GM19468 (cell line): ENCODE measurements around the gene CORO2A.
"Not testable (repeated sequence)": the region's sequence is repeated elsewhere in the genome, so short reads cannot be mapped to it uniquely, and the experiment has no call there.

Source experiments
- ATAC-seq: cut with Tn5 transposase; IDR thresholded peaks from one replicate; pipeline ENCODE4 v1.9.1; 2021; ENCODE audit warnings: mild to moderate bottlenecking, moderate library complexity, moderate number of reproducible peaks; ENCODE audit not compliant: unreplicated experiment; ENCODE audit errors: extremely low read depth

Gene CORO2A

GRCh38 chr9:98124637-98125426, 67.6 kb downstream of the CORO2A start:
- no peak for ATAC-seq

DNA sequence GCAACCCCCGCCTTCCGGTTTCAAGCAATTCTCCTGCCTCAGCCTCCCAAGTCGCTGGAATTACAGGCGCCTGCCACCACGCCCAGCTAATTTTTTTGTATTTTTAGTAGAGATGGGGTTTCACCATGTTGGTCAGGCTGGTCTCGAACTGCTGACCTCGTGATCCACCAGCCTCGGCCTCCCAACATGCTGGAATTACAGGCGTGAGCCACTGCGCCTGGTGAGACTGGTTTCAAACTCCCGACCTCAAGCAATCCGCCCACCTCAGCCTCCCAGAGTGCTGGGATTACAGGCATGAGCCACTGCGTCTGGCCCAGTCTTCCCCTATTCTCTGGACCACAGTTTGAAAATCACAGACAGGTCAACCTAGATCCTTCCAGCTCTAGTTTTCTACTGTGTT, 68.3 kb downstream of the CORO2A start:
- not testable (repeated sequence) for ATAC-seq

- ATAC-seq = no peak
Observed at GRCh38 chr9:98121058-98121457, 71.4 kb downstream of the CORO2A start.

DNA sequence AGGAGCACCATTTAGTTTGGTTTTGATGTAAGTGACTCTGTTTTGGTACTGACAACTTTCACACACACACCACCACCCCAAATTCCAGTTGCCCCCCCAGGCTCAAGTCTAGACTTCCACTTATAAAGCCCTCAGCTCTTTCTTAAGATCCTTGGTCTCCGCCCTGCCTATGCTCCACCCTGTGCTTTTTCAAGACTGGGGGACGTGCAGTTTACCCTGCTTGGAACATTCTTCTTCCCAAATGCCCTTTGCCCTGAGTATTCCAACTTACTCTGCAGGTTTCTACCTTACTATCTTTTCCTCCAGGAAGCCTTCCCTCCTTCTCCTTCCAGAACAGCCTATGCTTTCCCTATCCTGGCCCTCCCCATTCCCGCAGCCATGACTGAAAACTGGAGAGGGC, 72.0 kb downstream of the CORO2A start:
- no peak for ATAC-seq

- ATAC-seq = peak; percentile 21
Observed at GRCh38 chr9:98118640-98119601, 73.5 kb downstream of the CORO2A start, which contains the start of gene TRIM14. TSS of gene TRIM14 (minus strand) at chr9:98119222. CDS start at chr9:98119188, 34 bp downstream.

- ATAC-seq = no peak
Observed at GRCh38 chr9:98117984-98118639, 74.3 kb downstream of the CORO2A start.

DNA sequence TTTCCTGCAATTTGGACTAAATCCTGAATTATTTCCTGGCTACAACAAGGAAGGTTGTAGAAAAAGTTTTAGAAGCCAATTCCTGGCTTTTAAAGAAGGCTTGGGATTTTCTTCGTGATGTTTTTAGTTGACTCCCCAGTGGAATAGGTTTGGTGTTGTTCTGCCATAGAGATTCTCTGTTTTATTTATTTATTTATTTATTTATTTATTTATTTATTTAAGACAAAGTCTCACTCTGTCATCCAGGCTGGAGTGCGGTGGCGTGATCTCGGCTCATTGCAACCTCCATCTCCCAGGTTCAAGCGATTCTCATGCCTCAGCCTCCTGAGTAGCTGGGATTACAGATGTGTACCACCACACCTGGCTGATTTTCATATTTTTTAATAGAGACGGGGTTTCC, 75.3 kb downstream of the CORO2A start:
- not testable (repeated sequence) for ATAC-seq

DNA sequence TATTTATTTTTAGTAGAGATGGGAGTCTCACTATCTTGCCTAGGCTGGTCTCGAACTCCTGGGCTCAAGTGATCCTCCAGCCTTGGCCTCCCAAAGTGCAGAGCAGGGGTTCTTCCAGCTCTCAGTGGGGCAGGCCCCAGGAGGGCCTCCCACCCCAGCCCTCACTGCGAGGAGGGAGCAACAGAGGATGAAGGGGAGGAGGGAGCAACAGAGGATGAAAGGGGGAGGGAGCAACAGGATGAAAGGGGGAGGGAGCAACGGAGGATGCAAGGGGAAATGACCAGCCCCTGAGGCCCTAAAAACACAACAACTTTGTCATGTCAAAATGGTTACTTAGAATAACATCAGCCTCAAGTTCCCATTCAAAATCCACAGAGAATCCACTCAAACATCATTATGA, 83.4 kb downstream of the CORO2A start:
- ATAC-seq = no peak

GRCh38 chr9:98108531-98109031, 83.9 kb downstream of the CORO2A start:
- ATAC-seq = peak; percentile 77

GRCh38 chr9:98107926-98108325, 84.5 kb downstream of the CORO2A start:
- no peak for ATAC-seq

GRCh38 chr9:98105006-98105405, 87.4 kb downstream of the CORO2A start:
- no peak for ATAC-seq

DNA sequence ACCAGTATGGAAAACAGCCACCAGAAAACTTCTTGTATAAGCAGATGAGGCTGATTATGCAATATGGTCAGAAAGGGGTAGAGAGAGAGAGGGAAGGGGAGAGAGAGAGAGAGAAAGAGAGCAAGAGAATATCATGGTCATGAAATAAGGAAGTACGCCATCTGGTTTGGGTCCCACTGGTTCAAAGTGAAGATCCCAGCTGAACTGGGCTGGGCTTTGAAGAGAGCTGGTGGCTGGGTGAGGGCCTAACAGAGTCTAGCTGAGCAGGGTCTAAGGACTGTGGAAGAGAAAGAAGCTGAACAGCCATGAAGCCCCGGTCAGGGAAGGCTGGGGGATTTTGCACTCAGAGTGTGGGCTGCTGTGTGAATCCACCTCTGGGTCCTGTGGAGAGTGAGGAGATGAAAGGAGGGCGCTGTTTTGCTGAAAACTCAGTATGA, 88.0 kb downstream of the CORO2A start:
- no peak for ATAC-seq

DNA sequence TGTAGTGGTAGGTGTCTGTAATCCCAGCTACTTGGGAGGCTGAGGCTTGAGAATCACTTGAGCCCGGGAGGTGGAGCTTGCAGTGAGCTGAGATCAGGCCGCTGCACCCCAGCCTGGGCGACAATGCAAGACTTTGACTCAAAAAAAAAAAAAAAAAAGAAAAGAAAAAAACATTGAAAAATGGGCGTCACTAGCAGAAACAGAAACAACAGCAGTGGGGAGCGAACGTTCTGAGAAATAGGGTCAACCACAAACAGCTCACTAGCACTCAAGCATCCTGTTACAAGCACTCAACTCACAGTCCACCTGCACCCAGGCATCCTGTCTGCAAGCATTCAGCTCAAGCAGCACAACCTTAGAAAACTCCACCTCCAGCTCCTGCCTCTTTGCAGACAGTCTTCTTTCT, 90.6 kb downstream of the CORO2A start:
- ATAC-seq = peak; percentile 97

- no peak for ATAC-seq
Observed at GRCh38 chr9:98101416-98101815, 91.0 kb downstream of the CORO2A start.

GRCh38 chr9:98100456-98100855, 92.0 kb downstream of the CORO2A start:
- ATAC-seq = no peak

DNA sequence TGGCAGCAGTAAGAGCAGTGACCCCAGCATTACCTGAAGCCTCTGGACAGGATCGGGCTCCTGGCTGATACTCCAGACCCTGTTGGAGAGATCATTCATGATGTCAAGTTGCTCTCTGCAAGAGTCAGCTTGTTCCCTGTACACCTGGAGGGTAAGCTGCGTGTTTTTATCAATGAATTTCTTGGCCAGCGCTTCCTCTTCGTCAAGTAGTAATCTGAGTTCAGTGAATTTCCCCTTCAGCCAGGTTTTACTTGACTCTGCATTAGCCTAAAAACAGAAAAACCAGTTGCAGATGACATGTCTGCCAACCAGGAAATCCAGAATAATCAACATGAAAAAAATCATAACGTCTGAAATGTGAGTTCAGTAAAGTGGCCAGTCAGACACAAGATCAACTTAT, 92.5 kb downstream of the CORO2A start:
- no peak for ATAC-seq

GRCh38 chr9:98099346-98099745, 93.1 kb downstream of the CORO2A start:
- no peak for ATAC-seq

- ATAC-seq = no peak
Observed at GRCh38 chr9:98097836-98098235, 94.6 kb downstream of the CORO2A start.

DNA sequence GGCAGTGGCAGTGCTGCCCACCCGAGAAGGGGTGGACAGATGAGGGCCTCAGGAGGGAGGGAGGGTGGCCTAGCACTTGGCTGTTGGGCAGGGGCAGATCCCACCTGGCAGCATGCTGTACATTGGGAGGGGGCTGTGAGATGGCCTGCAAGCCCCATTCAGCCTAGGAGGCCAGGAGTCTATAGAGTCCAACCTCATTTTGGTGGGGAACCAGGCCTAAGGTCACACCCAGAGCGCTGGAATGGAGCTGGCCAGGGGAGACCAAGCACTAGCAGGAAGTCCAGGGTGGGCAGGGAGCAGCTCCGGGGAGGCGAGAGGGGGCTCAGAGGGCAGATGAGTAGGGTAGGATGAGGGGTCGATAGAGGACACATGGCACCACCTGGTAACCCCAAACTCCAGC, 96.3 kb downstream of the CORO2A start:
- no peak for ATAC-seq

- no peak for ATAC-seq
Observed at GRCh38 chr9:98095401-98095800, 97.0 kb downstream of the CORO2A start.
